ENCODE results near the gene CNOT4. TPM values are rescaled to one million over a fixed set of nuclear protein-coding genes. Genes with fewer than 3 reads are reported as not detected.

The CNOT4 gene
- total and polyA plus RNA-seq, 2 of the 8 experiments (the other 6 are each of a cell fraction or from before 2014, with no cell fraction given), result 10.9 to 25.8 TPM

GRCh38 chr7:135355377-135356048, 154.4 kb downstream of the CNOT4 start:
- H2BK120ac ChIP-seq (replicated peaks; ENCODE audit: low read depth, low read length), result no peak overlapping the region

More at GRCh38 chr7:135355377-135356048, 154.4 kb downstream of the CNOT4 start:
- H2BK15ac ChIP-seq (ENCODE audit: low read length), result no peak overlapping the region
- no peak overlapping the region for H2AK5ac ChIP-seq (ENCODE audit: low read depth, low read length)
- DNase-seq (ENCODE audit: low read depth in 1 of 2, low spot score in 2 of 2) (no peak), FAIRE-seq (no peak)
- no peak overlapping the region for H2BK20ac ChIP-seq (ENCODE audit: low read length)
- 76% methylated on average over 4 of the region's 4 CpGs; no CpG with 5 or more reads in 1 of the 2 experiments for WGBS, 2 experiments (ENCODE audit: extremely low coverage in 1 of 2, insufficient coverage in 1 of 2, insufficient read length in 1 of 2, insufficient replicate concordance in 2 of 2, low coverage in 1 of 2, low lambda C conversion rate in 2 of 2, missing lambda C conversion rate in 1 of 2)
- no peak overlapping the region for H3K18ac ChIP-seq (ENCODE audit: extremely low read depth, low read length)
- no peak overlapping the region for H4K8ac ChIP-seq (ENCODE audit: extremely low read depth, insufficient read depth, low read length)
- CTCF ChIA-PET (ENCODE audit: partially characterized antibody), result interaction anchor here (1.0 to 6.7 kb wide), 8 partner anchors 13 to 319 kb away, joined by 4 to 40 read pairs (median 10); no protein-coding TSS in a partner anchor
- no peak overlapping the region for H3K14ac ChIP-seq (ENCODE audit: insufficient read length)
- no peak for TF ChIP-seq TCF12 (IDR thresholded peaks at IDR 0.05; ENCODE audit: low read depth, low read length)
- no peak for TF ChIP-seq RNF2 (IDR thresholded peaks at IDR 0.05; ENCODE audit: borderline replicate concordance, low read depth, low read length, missing control alignments, poor library complexity, severe bottlenecking)
- TF ChIP-seq EP300 (IDR thresholded peaks at IDR 0.05; ENCODE audit: borderline replicate concordance in 1 of 2, low read depth in 2 of 2, low read length in 2 of 2), result no peak
- no peak for TF ChIP-seq ATF2 (IDR thresholded peaks at IDR 0.05; ENCODE audit: low read length)
- no peak for TF ChIP-seq USF2 (IDR thresholded peaks at IDR 0.05; ENCODE audit: low read length)
- no peak for TF ChIP-seq SAP30 (IDR thresholded peaks at IDR 0.05; ENCODE audit: insufficient read depth, insufficient replicate concordance, low read length)
- TF ChIP-seq POLR2A (IDR thresholded peaks at IDR 0.05; ENCODE audit: control extremely low read depth in 1 of 2, low read depth in 2 of 2, low read length in 2 of 2), result no peak
- TF ChIP-seq RBBP5 (IDR thresholded peaks at IDR 0.05; ENCODE audit: borderline replicate concordance, low read depth, low read length), result no peak
- TF ChIP-seq TEAD4 (IDR thresholded peaks at IDR 0.05; ENCODE audit: low read depth, low read length), result no peak
- no peaks in the 10 kb centered on the region for H3K36me3 ChIP-seq (ENCODE audit: control insufficient read depth in 2 of 4, insufficient read depth in 4 of 4, low read length in 3 of 4)
- H4K20me1 ChIP-seq (replicated peaks in 1 of 2; ENCODE audit: control insufficient read depth in 1 of 2, insufficient read depth in 2 of 2, low read length in 2 of 2), result no peaks in the 10 kb centered on the region
- H2BK5ac ChIP-seq (ENCODE audit: low read depth, low read length), result no peak overlapping the region
- no peaks in the 10 kb centered on the region for H3K79me2 ChIP-seq (ENCODE audit: control insufficient read depth in 1 of 2, insufficient read depth in 2 of 2, low read length in 2 of 2)
- no peak overlapping the region for H3K27ac ChIP-seq (ENCODE audit: low read depth, low read length)
- H3K4ac ChIP-seq (replicated peaks; ENCODE audit: insufficient read length, low read depth, low read length), result no peak overlapping the region
- no peaks in the 10 kb centered on the region for H3K9me3 ChIP-seq (ENCODE audit: insufficient read depth in 2 of 2, low read depth in 1 of 2, low read length in 1 of 2)
- H4K5ac ChIP-seq (ENCODE audit: insufficient read length, low read depth, low read length), result no peak overlapping the region
- no peak overlapping the region for H4K91ac ChIP-seq (replicated peaks; ENCODE audit: insufficient read length, low read length)
- no peak overlapping the region for H3K9ac ChIP-seq (replicated peaks in 1 of 4; ENCODE audit: extremely low read depth in 1 of 4, low read depth in 3 of 4, low read length in 3 of 4)
- H3K4me1 ChIP-seq (replicated peaks in 1 of 4; ENCODE audit: control insufficient read depth in 3 of 4, insufficient read depth in 4 of 4, low read length in 3 of 4), result no peaks in the 10 kb centered on the region
- H3K23ac ChIP-seq (ENCODE audit: insufficient read length), result no peak overlapping the region
- no peak overlapping the region for H2BK12ac ChIP-seq (ENCODE audit: low read depth, low read length)
- H2AFZ ChIP-seq (ENCODE audit: low read length), result no peak overlapping the region
- H3K4me3 ChIP-seq (ENCODE audit: extremely low read depth in 1 of 4, insufficient read depth in 2 of 4, low read depth in 3 of 4, low read length in 4 of 4), result no peak overlapping the region
- POLR2A ChIA-PET (ENCODE audit: partially characterized antibody), result no interaction called here
- H3K79me1 ChIP-seq (ENCODE audit: low read depth, low read length), result no peaks in the 10 kb centered on the region
- no peak overlapping the region for H3K4me2 ChIP-seq (ENCODE audit: insufficient read depth in 1 of 2, low read depth in 2 of 2, low read length in 2 of 2)
- H3K23me2 ChIP-seq (ENCODE audit: low read depth, low read length), result no peaks in the 10 kb centered on the region
- no peaks in the 10 kb centered on the region for H3K27me3 ChIP-seq (replicated peaks in 1 of 4; ENCODE audit: control insufficient read depth in 3 of 4, extremely low read depth in 1 of 4, insufficient read depth in 3 of 4, low read length in 3 of 4)
- no peak overlapping the region for H3K56ac ChIP-seq (replicated peaks; ENCODE audit: insufficient read length, low read depth, low read length)
